GM12878 (cell line): Measurements from ENCODE around the gene ZNF445. TPM values are rescaled to one million over a fixed set of nuclear protein-coding genes. Genes with fewer than 3 reads are reported as not detected.

ENCODE experiments used
- ATAC-seq: fragments of 200-7000 bp; cut with Tn5 transposase; 3 replicates; pipeline ENCODE4 v1.9.1; 2020; ENCODE audit warnings: mild to moderate bottlenecking, moderate library complexity
- BruUV-seq: library from RNA; stranded (reverse); fragments of 400-500 nt; replicated peaks from 2 replicates; lab custom pipeline; 2021; lab: Mats Ljungman, UMichigan
- CTCF ChIA-PET: fragments of 300-600 bp; sonication (Branson Sonifier 250); formaldehyde crosslinking; extraction: SDS; loops from one replicate; lab custom pipeline; 2021; ENCODE audit warnings: inconsistent platforms; lab: Yijun Ruan, JAX
- POLR2A ChIA-PET: fragments of 350-600 bp; formaldehyde crosslinking; extraction: SDS; loops from one replicate; lab custom pipeline; 2021; ENCODE audit warnings: inconsistent platforms; lab: Charles Lee
- RAD21 ChIA-PET: fragments of 300-600 bp; sonication (Branson Sonifier 250); formaldehyde crosslinking; loops from one replicate; lab custom pipeline; 2023; ENCODE audit warnings: antibody characterized with exemption; ENCODE audit not compliant: unreplicated experiment; lab: Charles Lee
- SMC1A ChIA-PET: fragments of 300-600 bp; sonication (Branson Sonifier 250); formaldehyde crosslinking; loops from one replicate; lab custom pipeline; 2023; ENCODE audit not compliant: unreplicated experiment, uncharacterized antibody; lab: Charles Lee
- DNase-seq: peaks from one replicate; pipeline ENCODE4 v3.0.0-alpha.2; 2011; ENCODE audit warnings: low read depth, low spot score
- FAIRE-seq: peaks from 3 replicates; lab custom pipeline; 2011; peaks lifted over from hg19 to GRCh38; lab: Jason Lieb, UNC
- H2AFZ ChIP-seq: 2 replicates; pipeline ENCODE4 v1.6.0; 2011; ENCODE audit warnings: low read depth, low read length, control low read depth; ENCODE audit not compliant: control insufficient read depth
- H3K27ac ChIP-seq: 2 replicates; pipeline ENCODE4 v1.5.1; 2011; ENCODE audit warnings: control low read depth; ENCODE audit not compliant: control insufficient read depth, insufficient read depth
- H3K27me3 ChIP-seq, 2 experiments: replicated peaks in 1 of 2; 2 replicates each; pipeline versions ENCODE4 v1.6.0 to v1.6.1; 2011; ENCODE audit warnings: low read length in 1 of 2; ENCODE audit not compliant: control insufficient read depth in 2 of 2, insufficient read depth in 2 of 2
- H3K36me3 ChIP-seq, 2 experiments: 2 replicates each; pipeline ENCODE4 v1.5.1; 2011; ENCODE audit warnings: low read length in 1 of 2; ENCODE audit not compliant: control insufficient read depth in 2 of 2, insufficient read depth in 2 of 2
- H3K4me1 ChIP-seq: 2 replicates; pipeline ENCODE4 v1.6.1; 2011; ENCODE audit warnings: mild to moderate bottlenecking, low read length, moderate library complexity, mixed read lengths; ENCODE audit not compliant: control insufficient read depth, insufficient read depth
- H3K4me2 ChIP-seq: 2 replicates; pipeline ENCODE4 v1.6.0; 2011; ENCODE audit warnings: control low read depth; ENCODE audit not compliant: control insufficient read depth, insufficient read depth
- H3K4me3 ChIP-seq: fragments of 200-600 bp; sonication (generic); 2 replicates; pipeline ENCODE4 v1.5.1; 2016
- H3K79me2 ChIP-seq: 2 replicates; pipeline ENCODE4 v1.6.0; 2011; ENCODE audit warnings: low read length; ENCODE audit not compliant: control insufficient read depth, insufficient read depth
- H3K9ac ChIP-seq: 2 replicates; pipeline ENCODE4 v1.8.0; 2011; ENCODE audit warnings: low read length, control low read depth, mixed read lengths; ENCODE audit not compliant: control insufficient read depth, insufficient read depth
- H3K9me3 ChIP-seq: replicated peaks from 3 replicates; pipeline ENCODE4 v1.5.1; 2011; ENCODE audit warnings: mild to moderate bottlenecking, low read length; ENCODE audit not compliant: control insufficient read depth, insufficient read depth
- H4K20me1 ChIP-seq: 2 replicates; pipeline ENCODE4 v1.6.0; 2011; ENCODE audit not compliant: control insufficient read depth, insufficient read depth
- BCLAF1 ChIP-seq: fragments of 450-650 bp; IDR thresholded peaks from 2 replicates; pipeline ENCODE4 v1.6.1; 2017; ENCODE audit warnings: antibody characterized with exemption, mild to moderate bottlenecking, moderate library complexity
- FOXK2 ChIP-seq: fragments of 450-650 bp; IDR thresholded peaks from 2 replicates; pipeline ENCODE4 v1.6.1; 2017; ENCODE audit warnings: mild to moderate bottlenecking, moderate library complexity
- MTA2 ChIP-seq: fragments of 450-650 bp; IDR thresholded peaks from 2 replicates; pipeline ENCODE4 v1.6.1; 2016; ENCODE audit warnings: low read depth, mild to moderate bottlenecking, moderate library complexity
- MTA3 ChIP-seq: IDR thresholded peaks from 2 replicates; pipeline ENCODE4 v1.6.1; 2012; ENCODE audit warnings: low read length, inconsistent platforms, borderline replicate concordance
- MXI1 ChIP-seq: fragments of 150-350 bp; IDR thresholded peaks from 2 replicates; pipeline ENCODE4 v1.6.1; 2011; ENCODE audit warnings: low read depth, mild to moderate bottlenecking, inconsistent platforms, low read length, improper control_type of control experiment
- RCOR1 ChIP-seq: conservative IDR thresholded peaks from 2 replicates; pipeline ENCODE4 v1.6.1; 2012; ENCODE audit warnings: low read depth, low read length, improper control_type of control experiment
- STAT3 ChIP-seq: IDR thresholded peaks from 2 replicates; pipeline ENCODE4 v1.6.1; 2011; ENCODE audit warnings: low read depth, low read length, improper control_type of control experiment
- USF1 ChIP-seq: IDR thresholded peaks from 2 replicates; pipeline ENCODE4 v1.6.1; 2011; ENCODE audit warnings: borderline replicate concordance, low read depth, mild to moderate bottlenecking, moderate library complexity, mixed read lengths, low read length; ENCODE audit not compliant: insufficient read depth; ENCODE audit errors: extremely low read length
- WGBS: methylation state at CpG from one replicate; pipeline ENCODE4 v1.1.6; 2016; ENCODE audit warnings: low lambda C conversion rate; ENCODE audit not compliant: insufficient replicate concordance, insufficient coverage; ENCODE audit errors: missing lambda C conversion rate; 5-methylcytosine and 5-hydroxymethylcytosine counted together
- in situ Hi-C: fragments of 300-500 bp; cut with MboI; formaldehyde crosslinking; loops from 9 replicates; pipeline ENCODE4 v1.14.3; 2018; ENCODE audit warnings: mixed read lengths
- intact Hi-C: fragments of 100-400 bp; cut with micrococcal nuclease; formaldehyde crosslinking; loops from one replicate; pipeline ENCODE4 v1.14.2; 2022; ENCODE audit not compliant: unreplicated experiment
- polyA plus RNA-seq, 11 experiments: library from polyadenylated mRNA; depleted of rRNA in 4 of 11; unstranded in 6 of 11; stranded (reverse) in 5 of 11; fragments of >200 nt; fragmentation: Nextera tagmentation in 4 of 11; fragmentation: Illumina TruSeq in 1 of 11; extraction: Ambion mirVana in 4 of 11; extraction: Trizol in 1 of 11; gene quantifications; 1 replicate in 1 of 11; 2 replicates in 10 of 11; pipeline versions ENCODE4 v1.2.1 to v1.2.3, GENCODE V29; 2011 to 2016; ENCODE audit warnings: inconsistent platforms in 2 of 11, missing spikeins in 2 of 11, low read depth in 1 of 11
- total RNA-seq, 4 experiments: library from RNA; depleted of rRNA in 3 of 4; stranded (reverse); fragments of >200 nt in 3 of 4; fragmentation: Illumina TruSeq in 1 of 4; extraction: Trizol in 1 of 4; gene quantifications; 2 replicates each; pipeline versions ENCODE4 v1.2.1 to v1.2.3, GENCODE V29; 2013 to 2021

The ZNF445 gene
- total and polyA plus RNA-seq, 10 of the 15 experiments (the other 5 are each of a cell fraction or from before 2014, with no cell fraction given) = 0.80 to 14.4 (median 5.6) TPM

DNA sequence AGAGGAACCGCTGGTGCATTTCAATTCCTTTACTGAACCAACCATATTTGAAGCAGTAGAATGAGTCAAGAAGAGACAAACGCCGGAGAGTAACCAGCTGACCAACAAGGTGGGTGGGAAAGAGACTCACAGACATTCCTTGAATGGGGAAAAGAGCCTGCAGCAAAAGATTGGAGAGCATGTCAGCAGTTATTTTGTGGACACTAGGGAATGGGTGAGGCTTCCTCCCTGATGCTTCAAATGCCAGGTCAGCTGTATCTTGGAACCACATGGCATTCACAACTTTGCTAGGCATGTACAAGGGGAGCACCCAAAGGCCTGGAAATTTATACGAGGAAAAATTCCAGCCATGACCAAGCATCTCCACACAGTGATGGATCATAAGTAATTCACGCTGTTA lies 47.6 kb upstream of the ZNF445 start:
- in situ Hi-C loops = no loop called here
- ChIA-PET POLR2A (no interaction called here), SMC1A (no interaction called here), CTCF (interaction anchor here (0.7 kb wide), 1 partner anchor 8 kb away, joined by 3 read pairs; no protein-coding TSS in a partner anchor), RAD21 (no interaction called here)
- Histone ChIP-seq H3K27ac (no peak overlapping the region), H3K79me2 (no peaks in the 10 kb centered on the region), H3K4me1 (no peaks in the 10 kb centered on the region), H3K36me3 (no peaks in the 10 kb centered on the region), H4K20me1 (no peaks in the 10 kb centered on the region), H3K9me3 (no peaks in the 10 kb centered on the region), H3K4me2 (no peak overlapping the region), H2AFZ (no peak overlapping the region), H3K9ac (no peak overlapping the region), H3K27me3 (no peaks in the 10 kb centered on the region; a peak in 1 of 4 replicates), H3K4me3 (no peak overlapping the region)
- no peak for ATAC-seq
- 53% methylated on average over 5 of the region's 5 CpGs for WGBS
- no TSS peak for BruUV-seq
- intact Hi-C loops = no loop called here
- DNase-seq = no peak
- TF ChIP-seq FOXK2 (no peak), BCLAF1 (no peak), RCOR1 (no peak), STAT3 (no peak), USF1 (no peak), MTA3 (no peak), MXI1 (no peak), MTA2 (no peak)
- FAIRE-seq = no peak
